Suppressor macrophage treated with lipopolysaccharide for 1 hour (primary cell): Measurements from ENCODE around the gene LRMDA.

ENCODE experiments used
- DNase-seq, 3 donors: peaks; one replicate each; pipeline ENCODE4 v3.0.0-alpha.2; 2020 to 2022

Gene LRMDA

GRCh38 chr10:76072384-76072783, 641.0 kb downstream of the LRMDA start:
- no peak for DNase-seq

DNA sequence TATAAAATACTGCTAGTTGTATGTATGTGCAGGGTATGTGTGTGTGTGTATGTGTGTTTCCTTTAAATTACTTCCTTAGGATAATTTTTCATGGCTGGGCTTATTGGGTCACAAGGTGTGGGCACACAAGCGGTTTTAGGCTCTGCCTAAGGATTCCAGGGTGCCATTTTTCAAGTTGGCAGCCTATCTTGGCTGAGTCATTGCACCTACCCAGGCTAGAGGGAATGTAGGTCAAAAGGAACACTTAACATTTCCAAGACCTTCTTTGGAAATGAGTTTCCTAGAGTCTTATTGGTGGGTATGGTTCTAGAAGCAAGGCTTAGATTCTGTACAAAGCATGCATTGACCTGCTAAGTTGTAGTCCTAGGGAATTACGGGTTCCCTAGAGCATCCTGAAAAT, 642.1 kb downstream of the LRMDA start:
- DNase-seq: no peak

GRCh38 chr10:76074659-76075058, 643.2 kb downstream of the LRMDA start:
- no peak for DNase-seq

DNA sequence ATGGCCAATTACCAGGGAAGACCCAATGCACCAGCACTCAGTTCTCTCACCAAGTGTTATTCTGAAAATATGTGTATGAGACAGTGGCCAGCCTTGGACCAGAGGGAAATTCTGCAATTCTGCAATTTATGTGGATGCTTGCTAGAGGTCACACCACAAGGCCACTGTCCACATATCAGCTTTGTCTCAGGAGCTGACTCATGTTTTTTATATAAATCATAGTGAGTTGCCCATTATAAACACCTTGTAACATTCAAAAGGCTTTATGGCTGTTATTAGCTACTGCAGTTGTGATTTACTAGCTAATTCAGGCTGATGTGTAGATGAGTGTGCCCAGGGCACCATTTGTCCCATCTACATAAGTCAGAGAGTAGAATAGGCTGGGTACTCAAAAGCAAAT, 649.0 kb downstream of the LRMDA start:
- no peak for DNase-seq

- DNase-seq: no peak
These were observed 649.6 kb downstream of the LRMDA start for GRCh38 chr10:76080991-76081390.

- DNase-seq: peak in 1 of 3 donors; percentile 25
These were observed 650.8 kb downstream of the LRMDA start for GRCh38 chr10:76082232-76082631.

DNA sequence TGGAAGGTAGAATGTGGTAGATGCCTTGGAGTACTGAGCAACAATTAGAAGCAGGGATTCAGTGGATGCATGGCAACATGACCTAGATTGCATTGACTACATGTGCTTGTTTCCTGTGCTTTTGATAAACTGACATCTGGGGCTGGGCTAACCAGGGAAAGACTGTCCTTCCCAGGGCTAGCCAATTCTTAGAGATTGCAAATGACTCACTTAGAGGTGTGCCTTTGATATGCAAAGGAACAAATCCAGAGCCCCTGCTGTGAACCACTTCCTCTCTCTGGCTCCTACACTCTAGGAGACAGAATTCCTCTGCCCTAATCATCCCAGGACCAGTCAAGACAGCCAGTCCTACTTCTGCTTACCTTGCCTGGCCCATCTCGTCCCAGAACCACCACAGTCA, 651.5 kb downstream of the LRMDA start:
- DNase-seq: no peak

- no peak for DNase-seq
These were observed 653.8 kb downstream of the LRMDA start for GRCh38 chr10:76085002-76085816.

DNA sequence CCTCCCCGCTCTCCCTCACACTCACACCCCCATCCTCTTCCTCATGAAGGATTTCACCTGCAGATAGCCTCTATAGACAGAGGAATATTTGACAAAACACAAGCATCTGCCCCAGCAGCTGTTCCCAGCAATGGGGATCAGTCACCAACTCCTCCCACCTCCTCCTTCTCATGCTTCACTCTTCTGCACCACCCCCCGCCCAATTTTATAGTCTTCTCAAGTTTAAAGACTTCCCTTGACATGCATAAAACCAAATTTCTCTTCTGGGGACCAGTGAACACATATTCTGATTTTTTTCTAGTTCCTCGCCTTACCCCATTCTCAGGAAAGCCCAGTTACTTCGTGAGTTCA, 654.4 kb downstream of the LRMDA start:
- no peak for DNase-seq

- no peak for DNase-seq
These were observed 654.8 kb downstream of the LRMDA start for GRCh38 chr10:76086170-76086760.

DNA sequence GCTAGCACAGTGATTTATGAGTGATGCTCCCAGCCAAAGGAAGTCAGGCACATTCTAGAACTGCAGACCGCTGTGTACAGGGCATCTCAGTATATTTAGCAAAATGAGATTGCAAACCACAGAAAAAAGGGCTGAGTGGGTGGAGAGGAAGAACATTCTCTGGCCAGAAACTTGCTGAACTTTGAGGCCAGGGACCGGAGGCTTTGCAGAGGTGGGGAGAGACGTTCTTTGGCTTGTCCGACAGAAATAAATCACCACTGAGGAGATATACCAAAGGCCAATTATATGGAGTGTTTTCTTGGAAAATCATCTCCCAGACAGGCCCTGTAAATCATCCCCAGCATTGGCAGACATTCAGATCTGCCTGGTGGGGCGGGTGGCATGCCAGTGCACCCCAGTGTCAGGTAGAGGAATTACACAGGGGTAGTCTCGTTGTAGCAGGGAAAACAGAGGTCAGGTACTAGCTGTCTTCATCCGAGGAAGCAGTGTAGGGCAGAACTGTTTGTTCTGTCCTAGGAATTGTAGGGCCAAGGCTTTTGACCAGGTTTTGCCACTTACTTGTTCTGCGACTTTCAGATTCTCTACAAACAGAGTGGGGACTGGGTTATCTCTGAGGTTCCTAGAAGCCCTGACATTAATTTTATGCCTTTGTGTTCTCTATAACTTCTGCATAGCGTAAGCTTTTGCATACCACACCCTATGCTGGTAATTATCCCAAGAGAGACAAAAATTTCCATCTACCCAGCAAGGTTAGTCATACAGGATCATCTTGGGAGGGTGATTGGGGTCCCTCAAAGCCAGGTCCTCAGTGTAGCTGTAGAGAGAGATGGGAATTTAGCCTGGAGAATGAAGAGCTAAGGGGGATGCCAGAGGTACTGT, 655.6 kb downstream of the LRMDA start:
- peak; percentile 41 to 66 (median 45) for DNase-seq

- no peak for DNase-seq
These were observed 656.6 kb downstream of the LRMDA start for GRCh38 chr10:76088008-76088407.

GRCh38 chr10:76088980-76089379, 657.6 kb downstream of the LRMDA start:
- peak; percentile 17 to 52 (median 19) for DNase-seq

GRCh38 chr10:76089556-76090180, 658.2 kb downstream of the LRMDA start:
- no peak for DNase-seq

DNA sequence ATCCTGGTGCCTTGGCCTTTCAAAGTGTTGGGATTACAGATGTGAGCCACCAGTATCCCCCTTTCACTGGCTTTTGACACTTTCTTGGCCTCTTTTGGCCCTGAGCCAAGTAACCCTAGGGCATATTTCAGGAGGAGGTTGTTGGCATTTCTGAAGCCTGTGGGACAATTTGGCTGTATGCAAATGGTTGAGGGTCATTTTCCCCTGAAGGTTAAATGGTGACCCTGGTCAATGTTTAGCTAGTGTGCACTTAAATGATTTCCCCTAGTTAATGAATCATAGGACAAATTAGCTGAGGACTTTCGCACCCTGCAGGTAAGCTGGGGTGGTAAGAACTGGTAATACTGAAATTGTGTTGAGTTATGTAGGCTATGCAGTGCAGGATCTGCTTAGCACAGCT, 660.5 kb downstream of the LRMDA start:
- no peak for DNase-seq

DNA sequence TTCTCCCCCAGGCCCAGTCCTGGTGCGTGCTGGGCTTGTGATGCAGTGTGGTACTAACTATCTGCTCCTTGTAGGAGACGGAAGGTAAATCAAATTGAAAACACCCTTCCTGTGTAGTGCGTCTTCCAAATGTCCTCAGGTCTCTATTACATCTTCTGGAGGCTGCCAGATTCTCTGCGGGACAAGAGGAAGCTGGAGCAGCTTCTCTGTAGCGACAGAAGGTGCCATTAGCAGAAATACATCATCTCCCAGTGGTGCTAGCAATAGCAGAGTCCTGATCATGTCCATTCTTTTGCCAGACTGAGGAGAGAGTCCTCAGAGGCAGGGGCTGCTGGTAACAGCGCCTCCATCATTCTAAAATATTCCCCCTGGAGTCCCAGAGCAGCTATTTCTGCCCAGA, 675.2 kb downstream of the LRMDA start:
- DNase-seq: no peak

GRCh38 chr10:76108563-76109359, 677.3 kb downstream of the LRMDA start:
- no peak for DNase-seq

- DNase-seq: no peak
These were observed 680.0 kb downstream of the LRMDA start for GRCh38 chr10:76111404-76111803.

GRCh38 chr10:76111986-76112825, 680.8 kb downstream of the LRMDA start:
- DNase-seq: no peak

DNA sequence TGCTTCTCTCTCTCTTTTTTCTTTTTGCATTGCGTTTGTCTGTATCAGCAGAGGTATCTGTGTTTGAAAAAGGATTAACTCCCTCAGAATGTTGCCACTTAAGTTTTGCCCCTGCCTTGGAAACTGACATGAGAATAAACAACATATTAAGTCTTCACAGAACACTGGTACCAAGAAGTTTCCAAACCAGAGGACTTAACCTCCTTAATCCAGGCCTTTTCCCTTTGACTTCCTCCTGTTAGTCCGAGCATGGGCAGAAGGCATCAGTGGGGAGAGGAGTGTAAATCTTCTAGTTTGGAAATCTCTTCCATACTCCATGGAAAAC, 681.4 kb downstream of the LRMDA start:
- no peak for DNase-seq

DNA sequence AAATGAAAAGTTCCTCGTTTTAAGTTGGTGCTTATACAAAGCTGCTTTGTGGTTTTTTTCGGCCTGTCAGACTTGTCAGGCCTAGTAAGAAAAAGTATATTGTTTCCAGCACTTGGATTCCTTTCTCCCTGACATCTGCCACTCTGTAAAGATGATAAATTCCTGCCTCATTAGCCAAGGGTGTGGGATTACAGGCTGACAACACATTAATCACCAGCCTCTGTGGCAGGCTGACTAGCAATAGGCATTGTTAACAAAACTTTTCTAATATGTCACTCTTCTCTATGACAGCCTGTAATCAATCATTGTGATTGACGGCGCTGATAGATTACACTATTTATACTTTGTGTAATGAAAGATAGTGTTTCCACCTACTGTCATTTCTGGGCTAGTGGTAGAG, 682.5 kb downstream of the LRMDA start:
- peak in 1 of 3 donors; percentile 20 for DNase-seq

DNA sequence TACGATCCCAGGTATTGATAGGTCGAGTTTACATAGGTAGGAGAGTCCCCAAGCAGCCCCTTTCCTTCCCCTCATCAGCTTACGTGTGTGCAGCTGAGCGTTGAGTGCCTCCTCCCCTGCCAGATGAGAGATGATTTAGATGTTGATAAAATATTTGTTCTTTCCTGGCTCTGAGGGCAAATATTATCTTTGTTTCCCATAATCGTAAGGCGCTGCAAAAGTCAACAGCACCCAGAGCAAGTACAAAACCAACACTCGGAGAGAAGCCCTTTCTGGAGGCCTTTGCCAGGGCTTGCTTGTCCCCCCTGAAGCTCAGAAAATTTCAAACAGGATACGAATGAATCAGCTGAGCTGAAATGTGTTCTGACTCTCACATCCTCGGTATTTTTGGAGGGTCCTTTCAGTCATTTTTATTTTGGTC, 683.2 kb downstream of the LRMDA start:
- DNase-seq: no peak
